Sigmoid colon (tissue), 4 donors: ENCODE data around the gene RARG.

Experiments
- POLR2A ChIP-seq, 2 donors: fragments of 450-650 bp; IDR thresholded peaks; one replicate each; pipeline ENCODE4 v1.6.1; 2016; ENCODE audit warnings: antibody characterized with exemption in 2 of 2, mild to moderate bottlenecking in 2 of 2, moderate library complexity in 2 of 2
- POLR2AphosphoS5 ChIP-seq, 4 donors: sonication (generic); formaldehyde crosslinking; IDR thresholded peaks; one replicate each; pipeline ENCODE4 v1.6.1; 2017; ENCODE audit warnings: antibody characterized with exemption in 4 of 4
- TF ChIP-seq, protein P1 (sequence below), 4 experiments: fragments of 450-650 bp in 3 of 4; fragments of 200-600 bp in 1 of 4; IDR thresholded peaks; one replicate each; pipeline ENCODE4 v1.5.1; 2016 to 2019; ENCODE audit warnings: antibody characterized with exemption in 4 of 4, mild to moderate bottlenecking in 3 of 4, moderate library complexity in 2 of 4

GRCh38 chr12:53230108-53230845, 1.7 kb downstream of the RARG start:
- TF ChIP-seq, protein P1, sequence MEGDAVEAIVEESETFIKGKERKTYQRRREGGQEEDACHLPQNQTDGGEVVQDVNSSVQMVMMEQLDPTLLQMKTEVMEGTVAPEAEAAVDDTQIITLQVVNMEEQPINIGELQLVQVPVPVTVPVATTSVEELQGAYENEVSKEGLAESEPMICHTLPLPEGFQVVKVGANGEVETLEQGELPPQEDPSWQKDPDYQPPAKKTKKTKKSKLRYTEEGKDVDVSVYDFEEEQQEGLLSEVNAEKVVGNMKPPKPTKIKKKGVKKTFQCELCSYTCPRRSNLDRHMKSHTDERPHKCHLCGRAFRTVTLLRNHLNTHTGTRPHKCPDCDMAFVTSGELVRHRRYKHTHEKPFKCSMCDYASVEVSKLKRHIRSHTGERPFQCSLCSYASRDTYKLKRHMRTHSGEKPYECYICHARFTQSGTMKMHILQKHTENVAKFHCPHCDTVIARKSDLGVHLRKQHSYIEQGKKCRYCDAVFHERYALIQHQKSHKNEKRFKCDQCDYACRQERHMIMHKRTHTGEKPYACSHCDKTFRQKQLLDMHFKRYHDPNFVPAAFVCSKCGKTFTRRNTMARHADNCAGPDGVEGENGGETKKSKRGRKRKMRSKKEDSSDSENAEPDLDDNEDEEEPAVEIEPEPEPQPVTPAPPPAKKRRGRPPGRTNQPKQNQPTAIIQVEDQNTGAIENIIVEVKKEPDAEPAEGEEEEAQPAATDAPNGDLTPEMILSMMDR (IDR thresholded peaks at IDR 0.05) = no peak
- TF ChIP-seq POLR2A (IDR thresholded peaks at IDR 0.05) (no peak), POLR2AphosphoS5 (IDR thresholded peaks at IDR 0.05) (no peak)
